K562 (cell line): ENCODE data around the gene ATP12A. TPM values are rescaled to one million over a fixed set of nuclear protein-coding genes. Genes with fewer than 3 reads are reported as not detected.

ENCODE experiments used
- ATAC-seq: fragments of 200-7000 bp; cut with Tn5 transposase; 3 replicates; pipeline ENCODE4 v1.9.1; 2020; ENCODE audit warnings: moderate library complexity
- BruUV-seq: library from RNA; stranded (reverse); fragments of 400-500 nt; replicated peaks from 2 replicates; lab custom pipeline; 2021; lab: Mats Ljungman, UMichigan
- CTCF ChIA-PET: fragments of 300-600 bp; formaldehyde crosslinking; extraction: SDS; loops from one replicate; lab custom pipeline; 2021; ENCODE audit warnings: low intra/inter-chr PET ratio; lab: Yijun Ruan, JAX
- POLR2A ChIA-PET: fragments of 300-600, 350-650 bp; sonication (Branson Sonifier 250); formaldehyde crosslinking; extraction: SDS; loops from one replicate; lab custom pipeline; 2021; ENCODE audit warnings: antibody characterized with exemption, inconsistent platforms; lab: Yijun Ruan, JAX
- DNase-seq, 4 experiments: peaks; one replicate each; pipeline versions ENCODE4 v3.0.0 to v3.0.0-alpha.2; 2011 to 2018; ENCODE audit warnings: low spot score in 3 of 4, mixed read lengths in 3 of 4; ENCODE audit errors: extremely low read depth in 1 of 4
- FAIRE-seq: peaks from 2 replicates; lab custom pipeline; 2011; peaks lifted over from hg19 to GRCh38; lab: Jason Lieb, UNC
- H2AFZ ChIP-seq: 2 replicates; pipeline ENCODE4 v1.6.0; 2011; ENCODE audit warnings: low read depth, low read length, control low read depth, inconsistent platforms
- H3K27ac ChIP-seq: fragments of 200-600 bp; 3 replicates; pipeline ENCODE4 v1.8.0; 2011; ENCODE audit warnings: low read depth, mild to moderate bottlenecking, control low read depth, inconsistent platforms, low read length, moderate library complexity, mixed read lengths; ENCODE audit errors: extremely low read depth
- H3K27me3 ChIP-seq, 2 experiments: fragments of 300-600 bp in 1 of 2; 2 replicates in 1 of 2; 3 replicates in 1 of 2; pipeline versions ENCODE4 v1.6.0 to v1.8.0; 2011; ENCODE audit warnings: inconsistent platforms in 2 of 2, low read length in 2 of 2, mild to moderate bottlenecking in 1 of 2, mixed read lengths in 1 of 2, moderate library complexity in 1 of 2; ENCODE audit not compliant: control insufficient read depth in 2 of 2, insufficient read depth in 2 of 2
- H3K36me3 ChIP-seq: fragments of 300-600 bp; 3 replicates; pipeline ENCODE4 v1.8.0; 2011; ENCODE audit warnings: mild to moderate bottlenecking, low read length, inconsistent platforms; ENCODE audit not compliant: control insufficient read depth, insufficient read depth
- H3K4me1 ChIP-seq, 2 experiments: fragments of 200-600 bp in 1 of 2; replicated peaks in 1 of 2; 2 replicates in 1 of 2; 3 replicates in 1 of 2; pipeline versions ENCODE4 v1.5.1 to v1.8.0; 2011; ENCODE audit warnings: inconsistent platforms in 2 of 2, low read length in 2 of 2, mild to moderate bottlenecking in 1 of 2, mixed read lengths in 1 of 2, moderate library complexity in 1 of 2; ENCODE audit not compliant: control insufficient read depth in 2 of 2, insufficient read depth in 2 of 2
- H3K4me2 ChIP-seq: 2 replicates; pipeline ENCODE4 v1.6.1; 2011; ENCODE audit warnings: low read length, control low read depth, inconsistent platforms, mixed read lengths; ENCODE audit not compliant: insufficient read depth
- H3K4me3 ChIP-seq: fragments of 200-600 bp; sonication (generic), shearing (Covaris generic); 2 replicates; pipeline ENCODE4 v1.5.1; 2016; ENCODE audit warnings: control low read depth, inconsistent platforms
- H3K79me2 ChIP-seq: fragments of 200-600 bp; 3 replicates; pipeline ENCODE4 v1.8.0; 2011; ENCODE audit warnings: low read length, inconsistent platforms; ENCODE audit not compliant: control insufficient read depth, insufficient read depth
- H3K9ac ChIP-seq, 2 experiments: 2 replicates each; pipeline versions ENCODE4 v1.6.0 to v1.6.1; 2011; ENCODE audit warnings: low read depth in 2 of 2, low read length in 2 of 2, control low read depth in 1 of 2, inconsistent platforms in 1 of 2, mild to moderate bottlenecking in 1 of 2, mixed read lengths in 1 of 2; ENCODE audit not compliant: insufficient read depth in 1 of 2
- H3K9me1 ChIP-seq: one replicate; pipeline ENCODE4 v1.6.0; 2011; ENCODE audit warnings: inconsistent platforms, mild to moderate bottlenecking, low read length, moderate library complexity; ENCODE audit not compliant: control insufficient read depth, insufficient read depth
- H3K9me3 ChIP-seq: replicated peaks from 2 replicates; pipeline ENCODE4 v1.5.1; 2011; ENCODE audit warnings: low read depth, low read length, inconsistent platforms; ENCODE audit not compliant: control insufficient read depth, insufficient read depth
- H4K20me1 ChIP-seq: replicated peaks from 2 replicates; pipeline ENCODE4 v1.6.1; 2011; ENCODE audit warnings: low read length, inconsistent platforms, mixed read lengths; ENCODE audit not compliant: control insufficient read depth, insufficient read depth
- KDM1A ChIP-seq, 2 experiments: fragments of 450-650 bp; IDR thresholded peaks; 2 replicates each; pipeline ENCODE4 v1.6.1; 2016; ENCODE audit warnings: mild to moderate bottlenecking in 2 of 2
- MECOM ChIP-seq: fragments of 250-450 bp; sonication (Bioruptor Pico); IDR thresholded peaks from 2 replicates; pipeline ENCODE4 v1.8.0; 2022; ENCODE audit warnings: inconsistent platforms
- RBM17 ChIP-seq: fragments of 200-400 bp; formaldehyde crosslinking; IDR thresholded peaks from 2 replicates; pipeline ENCODE4 v1.6.1; 2017; ENCODE audit warnings: low read depth, mild to moderate bottlenecking, low read length, borderline replicate concordance
- YY1 ChIP-seq, 3 experiments: IDR thresholded peaks; 2 replicates each; pipeline ENCODE4 v1.6.1; 2011; ENCODE audit warnings: low read length in 2 of 3, mild to moderate bottlenecking in 2 of 3, moderate library complexity in 2 of 3, borderline replicate concordance in 1 of 3, control low read depth in 1 of 3, low read depth in 1 of 3; ENCODE audit not compliant: insufficient read depth in 3 of 3, insufficient replicate concordance in 2 of 3, control insufficient read depth in 1 of 3, insufficient read length in 1 of 3; ENCODE audit errors: extremely low read depth in 1 of 3
- ZNF354B ChIP-seq: fragments of 250-450 bp; sonication (Bioruptor Pico); IDR thresholded peaks from 2 replicates; pipeline ENCODE4 v1.4.0; 2020
- WGBS: fragments of 100-300 bp; shearing (Covaris generic); methylation state at CpG from one replicate; pipeline ENCODE4 v1.1.6; 2016; ENCODE audit warnings: low coverage, mixed read lengths; ENCODE audit not compliant: insufficient coverage; ENCODE audit errors: missing lambda C conversion rate; 5-methylcytosine and 5-hydroxymethylcytosine counted together
- in situ Hi-C: fragments of 300-500 bp; cut with MboI; formaldehyde crosslinking; loops from 4 replicates; pipeline ENCODE4 v1.15.0; 2018; ENCODE audit warnings: inconsistent platforms, mixed read lengths
- intact Hi-C: fragments of 100-400 bp; cut with micrococcal nuclease; formaldehyde crosslinking; loops from 2 replicates; pipeline ENCODE4 v1.14.2; 2022
- polyA plus RNA-seq, 8 experiments: library from polyadenylated mRNA; depleted of rRNA in 4 of 8; stranded (reverse) in 5 of 8; unstranded in 3 of 8; fragments of >200 nt; fragmentation: Nextera tagmentation in 2 of 8; fragmentation: Illumina TruSeq in 1 of 8; extraction: Ambion mirVana in 2 of 8; extraction: Trizol in 1 of 8; gene quantifications; 2 replicates each; pipeline versions ENCODE4 v1.2.1 to v1.2.3, GENCODE V29; 2011 to 2014; ENCODE audit warnings: inconsistent platforms in 1 of 8, missing spikeins in 1 of 8
- total RNA-seq, 7 experiments: library from RNA; depleted of rRNA in 6 of 7; stranded (reverse); fragments of >200 nt in 6 of 7; fragmentation: Illumina TruSeq in 2 of 7; extraction: Trizol in 2 of 7; gene quantifications; 2 replicates each; pipeline versions ENCODE4 v1.2.1 to v1.2.3, GENCODE V29; 2011 to 2021; ENCODE audit warnings: low replicate concordance in 1 of 7
- TF ChIP-seq, protein P1 (sequence below): fragments of 250-450 bp; sonication (Bioruptor Pico); IDR thresholded peaks from 2 replicates; pipeline ENCODE4 v1.5.0; 2021
- TF ChIP-seq, protein P2 (sequence below): fragments of 450-650 bp; IDR thresholded peaks from 2 replicates; pipeline ENCODE4 v1.6.1; 2016; ENCODE audit warnings: antibody characterized with exemption

ATP12A gene
- total and polyA plus RNA-seq, 9 of the 15 experiments (the other 6 are each of a cell fraction or from before 2014, with no cell fraction given): not detected

DNA sequence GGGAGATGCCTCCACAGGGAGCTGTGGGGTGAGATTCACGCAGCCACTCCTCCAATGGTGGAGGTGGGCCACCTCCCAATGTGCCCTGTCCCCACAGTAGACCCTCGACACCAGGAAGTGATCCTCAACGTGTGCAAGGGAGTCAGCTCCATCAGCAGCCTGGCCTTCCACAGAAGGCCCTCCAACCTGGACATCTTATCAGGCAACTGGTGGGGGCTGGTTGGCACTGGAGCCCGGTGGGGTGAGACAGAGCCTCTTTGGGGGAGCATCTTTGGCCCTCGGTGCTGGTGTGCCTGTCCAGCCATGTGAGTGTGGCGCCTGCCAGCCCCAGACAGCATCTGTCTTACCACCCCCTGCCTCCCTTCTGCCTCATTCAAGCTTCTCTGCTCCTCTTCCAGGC lies 64.0 kb downstream of the ATP12A start:
- CTCF ChIA-PET: no interaction called here
- no peak for DNase-seq
- ATAC-seq: no peak
- peaks cover 2 to 14% of the 10 kb centered on the region in 2 experiments; a peak in 2 of 5 replicates for H3K27me3 ChIP-seq
- no peak for TF ChIP-seq KDM1A (IDR thresholded peaks at IDR 0.05)
- no peak for TF ChIP-seq ZNF354B (CRISPR knock-in tag)
- TF ChIP-seq, protein P1, sequence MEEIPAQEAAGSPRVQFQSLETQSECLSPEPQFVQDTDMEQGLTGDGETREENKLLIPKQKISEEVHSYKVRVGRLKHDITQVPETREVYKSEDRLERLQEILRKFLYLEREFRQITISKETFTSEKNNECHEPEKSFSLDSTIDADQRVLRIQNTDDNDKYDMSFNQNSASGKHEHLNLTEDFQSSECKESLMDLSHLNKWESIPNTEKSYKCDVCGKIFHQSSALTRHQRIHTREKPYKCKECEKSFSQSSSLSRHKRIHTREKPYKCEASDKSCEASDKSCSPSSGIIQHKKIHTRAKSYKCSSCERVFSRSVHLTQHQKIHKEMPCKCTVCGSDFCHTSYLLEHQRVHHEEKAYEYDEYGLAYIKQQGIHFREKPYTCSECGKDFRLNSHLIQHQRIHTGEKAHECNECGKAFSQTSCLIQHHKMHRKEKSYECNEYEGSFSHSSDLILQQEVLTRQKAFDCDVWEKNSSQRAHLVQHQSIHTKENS: no peak
- TF ChIP-seq, protein P2, sequence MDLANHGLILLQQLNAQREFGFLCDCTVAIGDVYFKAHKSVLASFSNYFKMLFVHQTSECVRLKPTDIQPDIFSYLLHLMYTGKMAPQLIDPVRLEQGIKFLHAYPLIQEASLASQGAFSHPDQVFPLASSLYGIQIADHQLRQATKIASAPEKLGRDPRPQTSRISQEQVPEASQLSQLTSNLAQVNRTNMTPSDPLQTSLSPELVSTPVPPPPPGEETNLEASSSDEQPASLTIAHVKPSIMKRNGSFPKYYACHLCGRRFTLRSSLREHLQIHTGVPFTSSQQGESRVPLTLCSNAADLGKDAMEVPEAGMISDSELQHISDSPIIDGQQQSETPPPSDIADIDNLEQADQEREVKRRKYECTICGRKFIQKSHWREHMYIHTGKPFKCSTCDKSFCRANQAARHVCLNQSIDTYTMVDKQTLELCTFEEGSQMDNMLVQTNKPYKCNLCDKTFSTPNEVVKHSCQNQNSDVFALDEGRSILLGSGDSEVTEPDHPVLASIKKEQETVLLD: no peak
- TF ChIP-seq RBM17: no peak
- no peak for TF ChIP-seq MECOM (CRISPR knock-in tag)
- no peak for TF ChIP-seq YY1 (IDR thresholded peaks at IDR 0.05; ENCODE audit: borderline replicate concordance in 1 of 3, control insufficient read depth in 1 of 3, extremely low read depth in 1 of 3, insufficient read depth in 3 of 3, insufficient read length in 1 of 3, insufficient replicate concordance in 2 of 3, low read depth in 1 of 3, low read length in 2 of 3)
- H2AFZ ChIP-seq: no peak overlapping the region
- intact Hi-C loops: no loop called here
- H3K9me3 ChIP-seq: no peaks in the 10 kb centered on the region
- no peak overlapping the region for H3K4me2 ChIP-seq
- H3K36me3 ChIP-seq: no peaks in the 10 kb centered on the region
- H3K79me2 ChIP-seq: no peaks in the 10 kb centered on the region
- no TSS peak for BruUV-seq
- no peak overlapping the region for H3K9ac ChIP-seq
- 0% methylated on average over 3 of the region's 6 CpGs for WGBS
- in situ Hi-C loops: loop anchor here (25.0 kb wide), 1 partner anchor 243 kb away; no protein-coding TSS in a partner anchor
- H3K4me3 ChIP-seq: no peak overlapping the region
- H3K4me1 ChIP-seq: peaks cover 0 to 26% of the 10 kb centered on the region in 2 experiments; a peak in 2 of 5 replicates
- POLR2A ChIA-PET: no interaction called here
- H4K20me1 ChIP-seq: no peaks in the 10 kb centered on the region
- H3K27ac ChIP-seq: no peak overlapping the region
- no peak for FAIRE-seq
- H3K9me1 ChIP-seq: no peaks in the 10 kb centered on the region
